Gastrocnemius medialis (tissue), 4 donors: ENCODE results near the gene LIPT1. TPM values are rescaled to one million over a fixed set of nuclear protein-coding genes. Genes with fewer than 3 reads are reported as not detected.
A peak's percentile ranks its signal among the peaks of the same experiment; 100 is the strongest.

Experiments used
- ATAC-seq, 2 donors: fragments of 150-250 bp; one replicate each; pipeline ENCODE4 v1.9.1; 2016
- DNase-seq, 2 donors: peaks; one replicate each; pipeline ENCODE4 v3.0.0-alpha.2; 2019
- H3K27ac ChIP-seq, 4 donors: fragments of 200-600 bp; sonication (generic); 1 replicate in 1 of 4; 2 replicates in 3 of 4; pipeline ENCODE4 v1.5.1; 2016 to 2018; ENCODE audit warnings: mild to moderate bottlenecking in 2 of 4, moderate library complexity in 1 of 4
- H3K27me3 ChIP-seq, 3 donors: fragments of 200-600 bp; sonication (generic) in 2 of 3; 1 replicate in 1 of 3; 2 replicates in 2 of 3; pipeline versions ENCODE4 v1.5.1 to v1.6.0; 2016 to 2019; ENCODE audit warnings: mild to moderate bottlenecking in 1 of 3, moderate library complexity in 1 of 3
- H3K36me3 ChIP-seq, 2 donors: fragments of 200-600 bp; sonication (generic) in 1 of 2; one replicate each; pipeline ENCODE4 v1.5.1; 2017 to 2018
- H3K4me1 ChIP-seq, 2 donors: fragments of 200-600 bp; sonication (generic) in 1 of 2; one replicate each; pipeline ENCODE4 v1.5.1; 2016 to 2017; ENCODE audit warnings: mild to moderate bottlenecking in 2 of 2
- H3K4me3 ChIP-seq, 4 donors: fragments of 200-600 bp; sonication (generic) in 3 of 4; 1 replicate in 1 of 4; 2 replicates in 3 of 4; pipeline ENCODE4 v1.5.1; 2016 to 2019; ENCODE audit warnings: mild to moderate bottlenecking in 2 of 4
- H3K9me3 ChIP-seq, 3 donors: fragments of 200-600 bp; sonication (generic) in 2 of 3; 1 replicate in 1 of 3; 2 replicates in 2 of 3; pipeline ENCODE4 v1.5.1; 2016 to 2019
- CTCF ChIP-seq, 5 experiments: fragments of 450-650 bp in 3 of 5; fragments of 200-600 bp in 2 of 5; sonication (generic) in 2 of 5; IDR thresholded peaks in 4 of 5; conservative IDR thresholded peaks in 1 of 5; 1 replicate in 4 of 5; 2 replicates in 1 of 5; pipeline ENCODE4 v1.5.1; 2016 to 2019; ENCODE audit warnings: antibody characterized with exemption in 5 of 5, mild to moderate bottlenecking in 3 of 5, moderate library complexity in 3 of 5
- POLR2A ChIP-seq, 2 donors: fragments of 450-650 bp; IDR thresholded peaks; one replicate each; pipeline ENCODE4 v1.6.1; 2017; ENCODE audit warnings: antibody characterized with exemption in 2 of 2, mild to moderate bottlenecking in 2 of 2, moderate library complexity in 2 of 2
- in situ Hi-C, 4 donors: fragments of 200-750 bp; cut with MboI; loops; one replicate each; pipeline versions ENCODE4 v1.15.0 to v1.8.0; 2017; ENCODE audit warnings: low sequenced_read_pairs in 4 of 4
- intact Hi-C: fragments of 100-400 bp; cut with DNase I; formaldehyde crosslinking; loops from one replicate; pipeline ENCODE4 v1.15.1; 2023; ENCODE audit warnings: low total_unique reads
- total RNA-seq, 4 donors: library from RNA; depleted of rRNA; stranded (reverse); fragments of >200 nt; gene quantifications; one replicate each; pipeline versions ENCODE4 v1.1.0 to v1.2.3, GENCODE V29; 2016

Gene LIPT1
- total RNA-seq, 4 donors from 2014 or later = 4.2 to 7.5 (median 6.2) TPM

- H3K4me1 ChIP-seq = no peaks in the 10 kb centered on the region
- H3K36me3 ChIP-seq = peaks cover 0 to 62% of the 10 kb centered on the region in 2 donors
- no peaks in the 10 kb centered on the region for H3K27me3 ChIP-seq
- in situ Hi-C loops = no loop called here
- ATAC-seq (no peak), DNase-seq (no peak)
- no peaks in the 10 kb centered on the region for H3K9me3 ChIP-seq
- no peak overlapping the region for H3K4me3 ChIP-seq
- TF ChIP-seq POLR2A (IDR thresholded peaks at IDR 0.05) = no peak
- no peak for TF ChIP-seq CTCF (IDR thresholded peaks at IDR 0.05 in 4 of 5, conservative IDR thresholded peaks at IDR 0.05 in 1 of 5)
- intact Hi-C loops = no loop called here
- H3K27ac ChIP-seq = no peak overlapping the region
These were observed 14.8 kb downstream of the LIPT1 start for GRCh38 chr2:99169534-99169933.

DNA sequence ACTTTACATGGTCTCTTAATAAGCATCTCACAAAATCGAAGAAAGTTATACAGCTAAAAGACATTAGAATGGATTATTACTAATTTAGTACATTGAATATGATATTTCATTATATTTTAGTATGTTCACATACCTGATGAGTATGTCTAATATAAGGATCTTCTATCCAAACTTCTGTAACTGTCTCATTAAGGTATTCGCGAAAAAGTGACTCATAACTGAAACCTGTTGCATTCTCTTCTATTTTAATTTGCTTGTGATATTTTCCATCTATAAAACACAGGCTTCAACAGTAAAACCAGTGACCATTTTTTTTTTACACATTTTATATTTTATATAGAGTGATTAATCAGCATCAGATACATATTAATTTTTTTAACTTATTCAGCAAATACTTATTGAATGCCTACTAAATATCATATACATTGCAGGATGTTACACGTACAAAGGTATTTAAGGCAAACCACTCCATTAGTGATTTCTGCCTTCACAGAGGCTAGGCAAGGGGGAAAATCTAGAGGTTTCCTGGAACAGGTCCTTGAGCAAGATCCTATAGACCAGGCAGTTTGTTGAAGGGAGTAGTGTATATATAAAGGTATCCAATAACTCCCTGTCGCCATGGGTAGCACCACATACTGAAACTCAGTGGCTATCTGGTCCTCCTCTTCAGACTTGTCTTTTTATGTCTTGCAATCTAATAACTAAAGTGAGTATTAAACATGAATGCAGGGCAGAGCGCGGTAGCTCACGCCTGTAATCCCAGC lies 16.8 kb downstream of the LIPT1 start:
- Histone ChIP-seq H3K4me3 (no peak overlapping the region), H3K27ac (no peak overlapping the region), H3K27me3 (no peaks in the 10 kb centered on the region), H3K4me1 (no peaks in the 10 kb centered on the region), H3K36me3 (peaks cover 0 to 52% of the 10 kb centered on the region in 2 donors), H3K9me3 (no peaks in the 10 kb centered on the region)
- TF ChIP-seq CTCF (IDR thresholded peaks at IDR 0.05 in 4 of 5, conservative IDR thresholded peaks at IDR 0.05 in 1 of 5) = no peak
- ATAC-seq (no peak), DNase-seq (no peak)
- intact Hi-C loops (no loop called here), in situ Hi-C loops (no loop called here)

GRCh38 chr2:99180755-99181623 lies 26.2 kb downstream of the LIPT1 start, which contains the start of the genes MITD1 and MRPL30:
Gene MITD1, minus strand, starts transcription at chr2:99181058. Its CDS starts 77 bp downstream, at chr2:99180981.
Gene MRPL30, plus strand, starts transcription at chr2:99181184. Its CDS starts 5,020 bp downstream, at chr2:99186204.
- H3K36me3 ChIP-seq = no peaks in the 10 kb centered on the region
- TF ChIP-seq POLR2A (IDR thresholded peaks at IDR 0.05) (peak; percentile 29 to 73), CTCF (IDR thresholded peaks at IDR 0.05 in 4 of 5, conservative IDR thresholded peaks at IDR 0.05 in 1 of 5) (no peak)
- ATAC-seq (peak; percentile 98 to 100), DNase-seq (peak; percentile 87 to 89)
- no peaks in the 10 kb centered on the region for H3K27me3 ChIP-seq
- peak within 1 kb of the TSS; percentile 77 to 88 (median 80) for H3K27ac ChIP-seq
- in situ Hi-C loops (loop anchor here (10.0 to 25.0 kb wide), 6 partner anchors 156 to 1381 kb away; partner anchors contain the start of genes REV1 (in 4 of the 4), EIF5B (in 2 of the 4), TXNDC9 (in 2 of the 4) and COA5 (in 1 of the 4)), intact Hi-C loops (loop anchor here (1.0 to 2.0 kb wide), 5 partner anchors 27 to 572 kb away; partner anchors contain the start of genes C2orf15, COA5, LIPT1 and REV1)
- H3K9me3 ChIP-seq = no peaks in the 10 kb centered on the region
- H3K4me3 ChIP-seq = peak within 1 kb of the TSS; percentile 73 to 84 (median 80)
- peaks cover 23 to 33% of the 10 kb centered on the region in 2 donors for H3K4me1 ChIP-seq

DNA sequence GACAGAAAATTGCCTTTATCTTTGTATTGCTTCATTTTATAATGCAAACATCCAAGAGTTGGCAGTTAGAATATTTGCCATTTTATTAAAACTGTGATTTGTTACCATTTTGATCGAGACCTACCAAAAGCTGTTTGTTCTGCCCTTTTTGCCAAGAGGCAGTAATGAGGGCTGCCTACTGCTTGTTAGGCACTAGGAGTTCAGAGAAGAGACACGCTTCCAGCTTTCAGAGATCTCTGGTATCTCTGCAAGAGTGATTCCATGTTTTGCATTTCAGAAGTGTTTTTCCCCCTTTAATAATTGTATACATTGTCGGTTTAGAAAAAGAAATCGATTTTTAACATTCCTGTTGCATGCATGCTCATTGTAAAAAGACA lies 26.8 kb downstream of the LIPT1 start:
- H3K36me3 ChIP-seq = peaks cover 0 to 1% of the 10 kb centered on the region in 2 donors
- H3K27me3 ChIP-seq = no peaks in the 10 kb centered on the region
- ATAC-seq = no peak
- DNase-seq = no peak
- intact Hi-C loops (loop anchor here (1.0 to 2.0 kb wide), 5 partner anchors 27 to 573 kb away; partner anchors contain the start of genes C2orf15, COA5, LIPT1 and REV1), in situ Hi-C loops (loop anchor here (10.0 to 25.0 kb wide), 6 partner anchors 156 to 1381 kb away; partner anchors contain the start of genes REV1 (in 4 of the 4), EIF5B (in 2 of the 4), TXNDC9 (in 2 of the 4) and COA5 (in 1 of the 4))
- TF ChIP-seq POLR2A (IDR thresholded peaks at IDR 0.05) (no peak), CTCF (IDR thresholded peaks at IDR 0.05 in 4 of 5, conservative IDR thresholded peaks at IDR 0.05 in 1 of 5) (no peak)
- H3K4me3 ChIP-seq = peak overlapping the region; percentile 73 to 84 (median 80)
- peaks cover 23 to 33% of the 10 kb centered on the region in 2 donors for H3K4me1 ChIP-seq
- peak overlapping the region; percentile 77 to 88 (median 80) for H3K27ac ChIP-seq
- no peaks in the 10 kb centered on the region for H3K9me3 ChIP-seq
